Glomerular visceral epithelial cell (primary cell): ENCODE data around the gene C1GALT1.
"Not testable (repeated sequence)": the region's sequence is repeated elsewhere in the genome, so short reads cannot be mapped to it uniquely, and the experiment has no call there.

Experiments used
- DNase-seq: peaks from one replicate; pipeline ENCODE4 v3.0.0-alpha.2; 2016; ENCODE audit errors: extremely low spot score

The C1GALT1 gene

GRCh38 chr7:7182156-7183060 lies at the start of gene C1GALT1:
Gene C1GALT1 (plus strand): TSS chr7:7182544. CDS start chr7:7234320, 51,776 bp downstream.
- DNase-seq: peak; percentile 98

- DNase-seq: no peak
These were observed 48.3 kb upstream of the C1GALT1 start for GRCh38 chr7:7134046-7134445.

DNA sequence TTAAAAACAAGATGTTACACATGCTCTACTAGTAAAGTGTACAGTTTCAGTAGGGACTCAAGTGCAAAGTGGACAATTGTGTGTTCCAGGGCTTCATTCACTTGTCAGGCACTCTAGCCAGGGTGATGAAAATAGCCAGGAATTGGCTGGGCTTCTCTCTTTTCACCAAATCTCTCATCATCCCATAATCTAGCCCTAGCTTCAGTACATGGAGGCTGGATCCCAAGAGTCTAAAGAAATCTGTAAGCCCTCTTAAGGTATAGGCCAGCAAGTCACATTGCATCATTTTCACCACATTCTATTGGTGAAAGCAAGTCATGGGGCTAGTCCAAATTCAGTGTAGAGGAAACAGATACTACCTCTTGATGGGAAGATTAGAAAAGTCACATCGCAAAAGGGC lies 47.3 kb upstream of the C1GALT1 start:
- no peak for DNase-seq

DNA sequence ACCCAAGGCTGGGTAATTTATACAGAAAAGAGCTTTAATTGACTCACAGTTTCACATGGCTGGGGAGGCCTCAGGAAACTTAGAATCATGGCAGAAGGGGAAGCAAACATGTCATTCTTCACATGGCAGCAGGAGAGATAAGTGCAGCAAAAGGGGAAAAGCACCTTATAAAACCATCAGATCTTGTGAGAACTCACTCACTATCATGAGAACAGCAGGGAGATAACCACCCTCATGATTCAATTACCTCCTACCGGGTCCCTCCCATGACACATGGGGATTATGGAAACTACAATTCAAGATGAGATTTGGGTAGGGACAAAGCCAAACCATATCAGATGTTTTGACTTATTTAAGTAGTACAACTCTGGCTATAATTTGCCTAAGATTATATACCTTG lies 46.4 kb upstream of the C1GALT1 start:
- DNase-seq: not testable (repeated sequence)

DNA sequence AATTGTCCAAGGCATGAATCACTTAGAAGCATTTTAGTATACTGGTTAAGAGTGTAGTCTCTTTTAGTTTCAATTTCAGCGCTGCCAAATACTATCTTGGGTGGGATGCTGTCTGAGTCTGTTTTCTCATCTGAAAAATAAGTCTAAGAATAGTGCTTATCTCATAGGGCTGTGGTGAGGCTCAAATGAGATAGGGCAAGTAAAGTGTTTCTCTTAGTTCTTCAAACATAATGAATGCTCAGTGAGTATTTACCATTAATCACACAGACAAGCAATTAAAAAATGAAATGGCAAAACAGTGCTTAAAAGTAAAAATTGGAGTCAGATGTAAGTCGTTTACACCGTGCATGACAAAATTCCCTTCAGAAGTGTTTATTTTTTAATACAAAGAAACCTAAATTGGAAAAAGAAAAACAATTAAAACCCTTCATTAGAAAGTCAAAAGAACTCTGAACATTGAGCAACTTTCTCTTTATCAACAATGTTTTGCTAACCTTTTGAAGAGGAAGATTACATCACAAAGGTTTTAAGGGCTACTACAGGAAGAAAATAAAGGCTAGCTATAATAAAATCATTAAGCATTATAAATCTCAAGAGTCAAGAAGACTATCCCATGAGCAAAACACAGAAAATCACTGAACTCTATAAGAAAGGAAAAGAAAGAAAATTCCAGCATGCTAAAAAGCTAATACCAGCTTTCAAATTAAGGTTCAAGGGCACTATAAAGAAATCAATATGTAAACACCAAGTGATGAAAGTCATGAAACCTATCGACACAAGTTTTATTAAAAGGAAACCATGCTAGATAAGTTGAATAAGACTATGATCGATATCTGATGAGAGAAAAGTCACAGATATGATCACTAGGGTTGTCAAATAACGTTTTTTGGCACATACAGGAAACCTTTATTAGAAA lies 45.6 kb upstream of the C1GALT1 start:
- no peak for DNase-seq

GRCh38 chr7:7138897-7139296 lies 43.4 kb upstream of the C1GALT1 start:
- no peak for DNase-seq

GRCh38 chr7:7143404-7143803 lies 38.9 kb upstream of the C1GALT1 start:
- not testable (repeated sequence) for DNase-seq

DNA sequence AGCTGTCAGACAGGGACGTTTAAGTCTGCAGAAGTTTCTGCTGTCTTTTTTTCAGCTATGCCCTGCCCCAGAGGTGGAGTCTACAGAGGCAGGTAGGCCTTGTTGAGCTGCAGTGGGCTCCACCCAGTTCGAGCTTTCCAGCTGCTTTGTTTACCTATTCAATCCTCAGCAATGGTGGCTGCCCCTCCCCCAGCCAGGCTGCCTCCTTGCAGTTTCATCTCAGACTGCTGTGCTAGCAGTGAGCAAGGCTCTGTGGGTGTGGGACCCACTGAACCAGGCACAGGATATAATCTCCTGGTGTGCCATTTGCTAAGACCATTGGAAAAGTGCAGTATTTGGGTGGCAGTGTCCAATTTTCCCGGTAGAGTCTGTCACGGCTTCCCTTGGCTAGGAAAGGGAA lies 37.2 kb upstream of the C1GALT1 start:
- DNase-seq: not testable (repeated sequence)

DNA sequence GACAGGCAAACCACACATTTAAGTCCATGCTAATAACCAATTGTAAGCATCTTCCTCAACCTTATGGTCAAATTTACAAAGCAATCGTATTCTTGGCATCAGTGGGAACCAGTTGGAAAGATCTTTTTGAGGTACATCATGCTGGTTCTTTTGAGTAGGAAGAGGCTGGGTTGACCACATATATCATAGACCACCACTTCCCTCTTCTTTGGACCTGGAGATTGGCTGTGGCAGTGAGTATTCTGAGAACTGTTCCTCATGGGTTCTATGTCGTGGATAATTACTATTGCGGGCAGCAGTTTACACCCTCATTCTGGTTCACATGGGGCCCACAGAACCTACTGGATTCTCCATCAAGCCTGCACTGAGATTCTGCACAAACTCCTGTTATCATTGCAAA lies 35.5 kb upstream of the C1GALT1 start:
- no peak for DNase-seq

DNA sequence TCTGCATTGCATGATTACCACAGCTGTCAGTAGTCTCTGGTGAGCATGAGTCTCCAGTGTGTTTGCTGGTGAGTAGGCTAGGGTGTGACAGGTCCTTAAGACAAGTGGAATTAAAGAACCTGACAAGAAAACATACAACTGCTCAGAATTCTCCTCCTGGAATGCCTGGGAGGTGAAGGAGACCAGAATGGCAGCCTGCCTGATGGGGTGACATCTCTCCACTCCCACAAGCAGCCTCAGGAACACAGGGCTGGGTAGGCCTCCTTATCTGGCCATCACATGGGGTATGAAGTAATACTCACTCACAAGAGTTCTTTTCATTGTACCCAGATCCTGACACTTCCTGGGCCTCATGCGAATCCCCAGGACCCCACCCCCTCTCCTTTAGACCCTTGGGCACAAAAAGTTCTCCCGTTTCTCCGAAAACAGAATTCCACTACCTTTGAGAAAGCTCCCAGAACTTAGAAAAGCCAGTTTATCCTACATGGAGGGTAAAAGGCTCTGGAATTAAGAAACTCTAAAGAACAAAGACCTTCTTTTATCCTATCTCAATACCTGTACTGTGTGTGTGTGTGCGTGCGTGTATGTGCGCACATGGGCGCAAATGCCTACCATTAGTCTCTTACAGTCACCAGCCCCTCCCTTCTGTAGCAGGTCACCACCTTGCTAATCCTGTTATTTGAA lies 33.4 kb upstream of the C1GALT1 start:
- DNase-seq: no peak

GRCh38 chr7:7151285-7151684 lies 31.1 kb upstream of the C1GALT1 start:
- DNase-seq: no peak

- DNase-seq: no peak
These were observed 30.5 kb upstream of the C1GALT1 start for GRCh38 chr7:7151865-7152264.

DNA sequence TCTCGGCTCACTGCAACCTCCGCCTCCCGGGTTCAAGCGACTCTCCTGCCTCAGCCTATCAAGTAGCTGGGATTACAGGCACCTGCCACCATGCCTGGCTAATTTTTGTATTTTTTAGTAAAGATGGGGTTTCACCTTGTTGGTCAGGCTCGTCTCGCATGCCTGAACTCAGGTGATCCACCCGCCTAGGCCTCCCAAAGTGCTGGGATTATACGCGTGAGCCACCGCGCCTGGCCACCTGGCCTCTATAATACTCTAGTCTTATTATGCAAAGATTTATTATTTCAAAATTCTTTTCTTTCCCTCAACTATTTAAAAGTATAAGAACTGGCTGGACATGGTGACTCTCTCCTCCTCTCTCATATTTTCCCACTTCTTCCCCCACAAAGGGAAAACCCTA lies 30.0 kb upstream of the C1GALT1 start:
- no peak for DNase-seq

DNA sequence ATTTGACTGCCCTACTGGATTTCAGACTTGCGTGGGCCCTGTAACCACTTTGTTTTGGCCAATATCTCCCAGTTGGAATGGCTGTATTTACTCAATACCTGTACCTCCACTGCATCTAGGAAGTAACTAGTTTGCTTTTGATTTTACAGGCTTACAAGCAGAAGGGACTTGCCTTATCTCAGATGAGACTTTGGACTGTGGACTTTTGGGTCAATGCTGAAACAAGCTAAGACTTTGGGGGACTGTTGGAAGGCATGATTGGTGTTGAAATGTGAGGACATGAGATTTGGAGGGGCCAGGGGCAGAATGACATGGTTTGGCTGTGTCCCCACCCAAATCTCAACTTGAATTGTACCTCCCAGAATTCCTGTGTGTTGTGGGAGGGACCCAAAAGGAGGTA lies 28.0 kb upstream of the C1GALT1 start:
- DNase-seq: not testable (repeated sequence)

- DNase-seq: no peak
These were observed 25.7 kb upstream of the C1GALT1 start for GRCh38 chr7:7156663-7157062.

DNA sequence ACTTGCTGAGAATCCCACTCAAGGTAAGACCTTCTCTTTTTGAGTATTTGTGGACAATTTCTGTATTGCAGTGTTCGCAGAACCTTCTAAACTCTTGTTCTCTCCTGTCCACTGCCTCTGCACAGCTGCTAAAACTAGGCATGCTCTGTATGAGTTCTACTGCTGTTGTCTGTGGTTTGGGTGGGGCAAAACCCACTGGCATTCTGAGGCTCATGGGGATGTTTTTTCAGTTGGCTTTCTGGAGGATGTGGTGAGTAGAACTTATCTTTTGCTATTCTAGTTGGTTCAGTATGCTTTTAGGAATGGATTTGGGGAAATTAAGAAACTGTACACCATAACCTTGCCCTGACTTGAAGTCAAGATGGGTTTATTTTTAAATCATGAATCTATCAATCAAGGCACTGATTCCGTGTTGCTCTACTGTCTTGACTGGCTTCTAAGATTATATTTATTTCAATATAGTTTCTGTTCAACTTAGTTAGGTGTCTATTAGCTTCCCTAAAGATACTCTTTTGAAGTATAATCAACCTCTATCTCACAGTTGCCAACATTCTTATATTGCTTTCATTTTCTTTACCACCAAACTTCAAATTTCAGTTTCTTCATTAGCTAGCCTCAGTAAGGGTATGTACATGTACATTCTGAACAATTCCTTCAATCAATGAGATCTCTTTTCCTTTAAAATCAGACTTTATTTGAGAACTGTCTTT lies 25.0 kb upstream of the C1GALT1 start:
- DNase-seq: peak; percentile 83

- DNase-seq: peak; percentile 61
These were observed 24.5 kb upstream of the C1GALT1 start for GRCh38 chr7:7157887-7158271.

DNA sequence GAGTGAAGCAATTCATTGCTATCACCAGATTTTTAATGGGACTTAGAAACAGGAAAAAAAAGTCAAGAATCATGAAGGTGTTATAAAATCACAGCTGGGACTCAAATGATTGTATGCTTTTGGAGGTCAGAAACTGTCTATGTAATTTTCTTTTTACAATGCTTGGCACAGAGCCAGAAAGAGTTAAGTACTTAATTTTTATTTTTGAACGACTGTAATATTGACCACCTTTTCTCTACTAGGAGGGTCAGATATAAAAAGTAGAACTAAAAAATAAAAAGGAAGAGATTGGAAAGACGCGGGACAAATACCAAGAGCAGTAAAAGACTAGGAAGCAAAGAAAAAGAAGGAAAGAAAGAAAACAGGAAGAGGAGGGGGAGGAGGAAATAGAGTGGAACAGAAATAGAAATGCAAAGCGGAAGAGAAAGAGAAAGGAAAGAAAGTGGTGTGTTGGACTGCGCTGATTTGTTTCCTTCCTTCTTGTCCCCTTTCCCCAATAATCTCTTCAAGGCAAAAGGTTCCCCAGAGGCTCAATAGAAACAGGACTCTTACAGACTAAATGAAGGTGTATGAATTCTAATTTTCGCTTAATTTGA lies 23.2 kb upstream of the C1GALT1 start:
- no peak for DNase-seq

GRCh38 chr7:7164591-7164990 lies 17.8 kb upstream of the C1GALT1 start:
- DNase-seq: no peak

DNA sequence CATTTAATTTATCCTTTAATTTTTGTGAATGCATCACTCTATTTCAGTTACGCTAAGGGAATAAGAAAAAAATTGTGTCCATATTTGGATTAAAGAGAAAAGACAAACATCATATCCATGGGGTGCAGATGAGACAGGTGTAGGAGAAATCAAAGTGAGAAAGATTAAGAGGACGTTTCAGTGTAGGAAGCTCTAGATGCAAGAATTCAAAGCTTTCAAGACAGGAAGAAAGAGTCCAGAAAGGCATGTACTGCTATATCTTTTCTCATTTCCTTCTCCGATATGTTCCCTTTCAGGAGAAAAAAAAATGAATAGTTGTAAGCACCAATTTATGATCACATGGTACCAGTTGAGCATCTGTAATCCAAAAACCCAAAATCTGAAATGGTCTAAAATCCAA lies 17.0 kb upstream of the C1GALT1 start:
- no peak for DNase-seq

DNA sequence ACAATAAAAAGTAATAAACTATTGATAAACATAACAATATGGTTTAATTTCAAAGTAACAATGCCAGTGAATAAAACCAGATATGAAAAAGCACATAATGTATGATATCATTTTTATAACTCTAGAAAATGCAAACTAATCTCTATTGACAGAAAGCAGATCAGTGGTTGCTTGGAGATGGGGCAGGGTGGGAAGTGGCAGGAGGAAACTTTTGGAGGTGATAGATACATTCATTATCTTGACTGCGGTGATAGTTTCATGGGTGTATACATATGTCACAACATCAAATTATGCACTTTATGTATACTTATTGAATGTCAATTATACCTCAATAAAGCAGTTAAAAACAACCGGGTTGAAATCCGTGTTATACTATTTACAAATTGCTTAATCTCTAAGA lies 16.0 kb upstream of the C1GALT1 start:
- no peak for DNase-seq
